22Rv1 (cell line): Measurements from ENCODE around the gene DEGS2.

Experiments
- H3K27ac ChIP-seq: fragments of 450-650 bp; 2 replicates; pipeline ENCODE4 v1.5.1; 2017
- ZFX ChIP-seq: fragments of 450-650 bp; IDR thresholded peaks from 2 replicates; pipeline ENCODE4 v1.6.1; 2017; ENCODE audit warnings: antibody characterized with exemption, borderline replicate concordance
- TF ChIP-seq, protein P1 (sequence below): fragments of 450-650 bp; IDR thresholded peaks from 2 replicates; pipeline ENCODE4 v1.5.1; 2017; ENCODE audit warnings: mild to moderate bottlenecking

Gene DEGS2

GRCh38 chr14:100199240-100199860 lies 39.9 kb upstream of the DEGS2 start:
- TF ChIP-seq, protein P1, sequence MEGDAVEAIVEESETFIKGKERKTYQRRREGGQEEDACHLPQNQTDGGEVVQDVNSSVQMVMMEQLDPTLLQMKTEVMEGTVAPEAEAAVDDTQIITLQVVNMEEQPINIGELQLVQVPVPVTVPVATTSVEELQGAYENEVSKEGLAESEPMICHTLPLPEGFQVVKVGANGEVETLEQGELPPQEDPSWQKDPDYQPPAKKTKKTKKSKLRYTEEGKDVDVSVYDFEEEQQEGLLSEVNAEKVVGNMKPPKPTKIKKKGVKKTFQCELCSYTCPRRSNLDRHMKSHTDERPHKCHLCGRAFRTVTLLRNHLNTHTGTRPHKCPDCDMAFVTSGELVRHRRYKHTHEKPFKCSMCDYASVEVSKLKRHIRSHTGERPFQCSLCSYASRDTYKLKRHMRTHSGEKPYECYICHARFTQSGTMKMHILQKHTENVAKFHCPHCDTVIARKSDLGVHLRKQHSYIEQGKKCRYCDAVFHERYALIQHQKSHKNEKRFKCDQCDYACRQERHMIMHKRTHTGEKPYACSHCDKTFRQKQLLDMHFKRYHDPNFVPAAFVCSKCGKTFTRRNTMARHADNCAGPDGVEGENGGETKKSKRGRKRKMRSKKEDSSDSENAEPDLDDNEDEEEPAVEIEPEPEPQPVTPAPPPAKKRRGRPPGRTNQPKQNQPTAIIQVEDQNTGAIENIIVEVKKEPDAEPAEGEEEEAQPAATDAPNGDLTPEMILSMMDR = no peak
- no peak for TF ChIP-seq ZFX
- no peak overlapping the region for H3K27ac ChIP-seq

- no peak for TF ChIP-seq ZFX
- TF ChIP-seq, protein P1 = peak; percentile 40; the same call in 1 of the 2 replicates
- H3K27ac ChIP-seq = peak overlapping the region; percentile 67
These were observed 34.2 kb upstream of the DEGS2 start for GRCh38 chr14:100193417-100194357.

GRCh38 chr14:100192672-100193416 lies 33.4 kb upstream of the DEGS2 start:
- no peak for TF ChIP-seq ZFX
- TF ChIP-seq, protein P1 = peak; percentile 92

DNA sequence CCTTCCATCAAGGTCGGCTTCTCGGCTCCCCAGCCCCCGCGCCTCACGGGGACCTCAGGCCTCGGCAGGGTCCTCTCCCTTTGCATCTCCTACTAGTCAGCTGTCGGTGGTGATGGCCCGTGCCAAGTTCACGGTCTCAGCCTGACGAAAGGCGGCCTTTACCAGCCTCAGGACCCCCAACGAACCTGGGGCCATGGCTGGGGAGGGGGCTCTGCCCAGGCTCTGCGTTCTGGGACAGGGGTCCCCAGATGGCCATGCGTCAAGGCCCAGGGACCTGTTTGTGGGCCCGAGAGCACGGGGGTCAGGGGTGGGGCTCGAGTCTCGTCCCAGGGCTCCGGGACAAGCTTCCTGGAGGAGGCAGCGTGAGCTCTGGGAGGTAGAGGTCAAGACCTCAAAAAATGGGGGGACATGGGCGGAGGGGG lies 32.8 kb upstream of the DEGS2 start:
- no peak for TF ChIP-seq ZFX
- TF ChIP-seq, protein P1 = no peak
- peak overlapping the region; percentile 67 for H3K27ac ChIP-seq

More at GRCh38 chr14:100192672-100193416, 33.4 kb upstream of the DEGS2 start:
- H3K27ac ChIP-seq = peak overlapping the region; percentile 67

GRCh38 chr14:100191584-100192249 lies 32.3 kb upstream of the DEGS2 start:
- peak overlapping the region; percentile 67; the same call in 1 of the 2 replicates for H3K27ac ChIP-seq
- no peak for TF ChIP-seq ZFX

GRCh38 chr14:100190126-100190525 lies 30.7 kb upstream of the DEGS2 start:
- H3K27ac ChIP-seq = no peak overlapping the region
- TF ChIP-seq ZFX = no peak
- TF ChIP-seq, protein P1 = no peak
